Activated effector memory CD4-positive, alpha-beta T cell treated with Interleukin-2 at 50 U/mL for 16 hours (primary cell): ENCODE measurements around the gene EPGN.
"Not testable (repeated sequence)": the region's sequence is repeated elsewhere in the genome, so short reads cannot be mapped to it uniquely, and the experiment has no call there.

Experiments
- DNase-seq: peaks from one replicate; pipeline ENCODE4 v3.0.0-alpha.2; 2020

The EPGN gene

GRCh38 chr4:74311696-74312313, 3.5 kb downstream of the EPGN start:
- no peak for DNase-seq

- no peak for DNase-seq
Measured at GRCh38 chr4:74314329-74314728, 6.1 kb downstream of the EPGN start.

GRCh38 chr4:74314944-74315343, 6.7 kb downstream of the EPGN start:
- DNase-seq: no peak

GRCh38 chr4:74315376-74315775, 7.1 kb downstream of the EPGN start:
- DNase-seq: no peak

GRCh38 chr4:74316397-74316796, 8.1 kb downstream of the EPGN start:
- DNase-seq: no peak

- no peak for DNase-seq
Measured at GRCh38 chr4:74317616-74318246, 9.5 kb downstream of the EPGN start.

- DNase-seq: no peak
Measured at GRCh38 chr4:74318276-74318675, 10.0 kb downstream of the EPGN start.

GRCh38 chr4:74319470-74319869, 11.2 kb downstream of the EPGN start:
- DNase-seq: no peak

- no peak for DNase-seq
Measured at GRCh38 chr4:74320559-74321118, 12.4 kb downstream of the EPGN start.

- no peak for DNase-seq
Measured at GRCh38 chr4:74322301-74322700, 14.0 kb downstream of the EPGN start.

- DNase-seq: no peak
Measured at GRCh38 chr4:74323663-74324062, 15.4 kb downstream of the EPGN start.

GRCh38 chr4:74324262-74324661, 16.0 kb downstream of the EPGN start:
- DNase-seq: no peak

- DNase-seq: no peak
Measured at GRCh38 chr4:74325886-74326285, 17.6 kb downstream of the EPGN start.

- DNase-seq: no peak
Measured at GRCh38 chr4:74327762-74328161, 19.5 kb downstream of the EPGN start.

- DNase-seq: no peak
Measured at GRCh38 chr4:74328501-74328900, 20.2 kb downstream of the EPGN start.

GRCh38 chr4:74329307-74329706, 21.0 kb downstream of the EPGN start:
- DNase-seq: no peak

- no peak for DNase-seq
Measured at GRCh38 chr4:74330295-74330750, 22.1 kb downstream of the EPGN start.

GRCh38 chr4:74331252-74331651, 23.0 kb downstream of the EPGN start:
- DNase-seq: no peak

- no peak for DNase-seq
Measured at GRCh38 chr4:74331944-74332343, 23.7 kb downstream of the EPGN start.

- no peak for DNase-seq
Measured at GRCh38 chr4:74334636-74335035, 26.4 kb downstream of the EPGN start.

- DNase-seq: no peak
Measured at GRCh38 chr4:74335341-74336021, 27.2 kb downstream of the EPGN start.

- DNase-seq: no peak
Measured at GRCh38 chr4:74338792-74339333, 30.6 kb downstream of the EPGN start.

- no peak for DNase-seq
Measured at GRCh38 chr4:74339501-74339900, 31.2 kb downstream of the EPGN start.

GRCh38 chr4:74340421-74340820, 32.2 kb downstream of the EPGN start:
- DNase-seq: not testable (repeated sequence)
